GM21367 (cell line): Measurements from ENCODE around the gene ZNF143.
"Not testable (repeated sequence)": the region's sequence is repeated elsewhere in the genome, so short reads cannot be mapped to it uniquely, and the experiment has no call there.

ENCODE experiments used
- ATAC-seq: cut with Tn5 transposase; IDR thresholded peaks from one replicate; pipeline ENCODE4 v1.9.1; 2021; ENCODE audit not compliant: unreplicated experiment

The ZNF143 gene

GRCh38 chr11:9460322-9461062, at the start of gene ZNF143:
Gene ZNF143 (plus strand): TSS chr11:9461012. CDS start chr11:9471309, 10,297 bp downstream.
- ATAC-seq, result peak; percentile 83

- ATAC-seq, result no peak
Observed at GRCh38 chr11:9428706-9429105, 32.1 kb upstream of the ZNF143 start.

- no peak for ATAC-seq
Observed at GRCh38 chr11:9438611-9439010, 22.2 kb upstream of the ZNF143 start.

DNA sequence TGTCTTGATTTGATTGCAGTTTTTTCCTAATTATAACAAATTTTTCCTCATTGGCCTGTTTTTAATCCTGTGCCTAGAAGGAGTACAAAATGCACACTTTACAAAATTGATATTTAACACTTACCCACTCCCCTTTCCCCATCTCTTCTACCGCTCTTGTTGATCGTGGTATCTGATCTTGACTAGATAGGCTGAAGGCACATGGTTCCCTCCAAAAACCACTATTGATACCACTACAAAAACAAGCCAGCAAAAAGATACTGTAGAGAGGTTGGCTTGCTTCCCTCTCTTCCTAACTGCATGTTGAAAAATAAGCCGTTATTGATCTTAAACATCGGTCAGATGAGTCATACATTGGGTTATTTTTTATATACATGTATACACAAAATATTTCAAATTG, 14.6 kb upstream of the ZNF143 start:
- ATAC-seq, result no peak

GRCh38 chr11:9448576-9449352, 12.0 kb upstream of the ZNF143 start:
- no peak for ATAC-seq

GRCh38 chr11:9452023-9452422, 8.8 kb upstream of the ZNF143 start:
- ATAC-seq, result not testable (repeated sequence)

DNA sequence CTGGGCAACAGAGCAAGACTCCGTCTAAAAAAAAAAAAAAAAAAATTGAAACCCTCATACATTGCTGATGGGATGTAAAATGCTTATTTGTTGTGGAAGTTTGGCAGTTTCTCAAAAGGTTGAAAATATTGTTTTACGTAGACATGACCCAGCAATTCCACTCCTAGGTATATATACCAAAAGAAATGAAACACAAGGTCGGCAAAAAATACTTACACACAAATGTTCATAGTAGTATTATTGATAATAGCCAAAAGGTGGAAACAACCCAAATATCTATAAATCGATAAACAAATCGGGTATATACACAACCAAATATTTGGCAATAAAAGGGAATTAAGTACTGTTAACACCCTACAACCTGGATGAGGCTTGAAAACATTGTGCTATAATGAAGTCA, 5.1 kb upstream of the ZNF143 start:
- no peak for ATAC-seq

DNA sequence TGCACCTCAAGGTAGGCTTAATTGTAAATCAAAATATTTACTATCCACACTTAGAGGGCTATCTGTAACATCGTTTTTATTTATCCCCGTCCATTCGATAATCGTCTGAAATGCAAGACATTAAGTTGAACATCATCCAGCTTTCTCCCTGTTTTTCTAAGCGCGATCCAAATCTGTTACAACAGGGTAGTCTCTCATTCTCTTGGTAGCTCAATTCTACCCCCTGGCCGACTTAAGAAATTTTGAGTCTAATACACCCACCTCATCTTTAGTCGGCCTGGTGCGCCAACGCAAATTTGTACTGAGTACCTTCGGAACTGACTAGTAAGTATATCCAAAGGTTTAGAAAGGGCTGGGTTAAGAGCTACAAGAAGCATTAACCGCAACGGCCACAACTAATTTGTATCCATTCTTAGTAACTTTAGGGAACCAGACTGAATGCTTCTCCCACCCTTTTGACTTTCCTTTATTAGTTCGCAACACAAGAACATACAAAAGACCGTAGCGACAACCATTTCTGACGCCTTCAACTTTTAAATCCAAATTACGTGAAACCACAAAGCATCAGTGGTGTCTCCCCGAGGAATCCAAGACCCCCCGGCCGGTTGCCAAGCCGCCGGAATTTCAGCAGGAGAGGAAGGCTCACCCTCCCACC, 1.0 kb upstream of the ZNF143 start:
- ATAC-seq, result no peak

GRCh38 chr11:9461063-9461759, 399 bp downstream of the ZNF143 start:
- peak; percentile 48 for ATAC-seq

- ATAC-seq, result no peak
Observed at GRCh38 chr11:9461760-9462134, 935 bp downstream of the ZNF143 start.

DNA sequence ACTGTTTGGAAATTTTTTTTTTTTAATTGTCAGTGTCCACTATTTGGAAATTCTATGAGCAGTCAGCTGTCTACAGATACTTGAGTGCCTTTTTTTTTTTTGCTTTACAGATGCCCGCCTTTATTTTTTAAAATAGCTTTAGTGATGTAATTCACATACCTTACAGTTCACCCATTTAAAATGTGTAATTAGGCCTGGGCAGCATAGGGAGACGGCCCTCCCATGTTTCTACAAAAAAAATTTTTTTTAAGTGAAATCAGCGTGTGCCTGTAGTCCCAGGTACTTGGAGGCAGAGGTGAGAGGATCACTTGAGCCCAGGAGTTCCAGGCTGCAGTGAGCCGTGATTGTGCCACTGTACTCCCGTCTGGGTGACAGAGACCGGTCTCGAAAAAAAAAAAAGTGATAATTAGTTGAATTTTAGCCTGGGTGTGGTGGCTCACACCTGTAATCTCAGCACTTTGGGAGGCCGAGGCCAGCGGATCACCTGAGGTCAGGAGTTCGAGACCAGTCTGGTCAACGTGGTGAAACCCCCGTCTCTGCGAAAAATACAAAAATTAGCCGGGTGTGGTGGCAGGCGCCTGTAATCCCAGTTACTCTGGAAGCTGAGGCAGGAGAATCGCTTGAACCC, 1.5 kb downstream of the ZNF143 start:
- ATAC-seq, result no peak

- ATAC-seq, result no peak
Observed at GRCh38 chr11:9462806-9463537, 2.2 kb downstream of the ZNF143 start.

GRCh38 chr11:9470765-9471164, 10.0 kb downstream of the ZNF143 start:
- ATAC-seq, result no peak

DNA sequence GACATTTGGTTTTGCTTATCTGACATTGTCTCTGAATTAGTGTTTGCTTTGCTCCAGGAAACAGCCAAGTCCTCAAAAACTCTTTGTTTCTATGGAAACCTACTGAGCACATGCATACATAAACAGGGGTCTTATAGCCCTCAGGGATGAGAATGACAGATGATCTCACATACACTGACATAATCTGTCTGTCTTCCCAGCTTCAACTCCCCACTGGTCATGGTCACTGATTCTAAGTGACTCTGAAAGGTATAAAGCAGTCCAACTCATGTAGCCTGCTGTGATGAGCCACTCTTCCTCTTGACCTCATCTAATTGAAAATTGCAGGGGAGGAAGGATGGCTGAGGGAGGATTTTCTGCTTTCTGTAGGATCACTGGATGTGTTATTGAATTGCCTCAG, 12.6 kb downstream of the ZNF143 start:
- no peak for ATAC-seq

DNA sequence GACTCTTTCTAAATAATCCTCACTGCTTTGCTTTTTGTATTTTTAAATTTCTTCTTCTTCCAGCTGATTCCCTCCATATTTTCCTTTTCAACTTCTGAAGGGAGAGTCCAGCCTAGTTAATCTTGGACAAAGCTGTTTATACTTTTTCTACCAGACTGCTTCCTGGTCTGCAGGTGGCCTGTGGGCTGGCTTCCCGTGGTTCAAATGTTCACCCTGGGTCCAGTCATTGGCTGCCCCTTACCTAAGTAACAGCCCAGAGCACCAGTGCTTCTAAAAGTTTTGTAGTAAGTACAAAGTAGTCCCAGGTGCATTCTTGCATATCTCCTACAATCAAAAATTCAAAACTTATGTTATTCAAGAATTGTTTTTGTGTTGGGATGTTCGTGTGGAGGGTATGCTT, 19.1 kb downstream of the ZNF143 start:
- ATAC-seq, result no peak

DNA sequence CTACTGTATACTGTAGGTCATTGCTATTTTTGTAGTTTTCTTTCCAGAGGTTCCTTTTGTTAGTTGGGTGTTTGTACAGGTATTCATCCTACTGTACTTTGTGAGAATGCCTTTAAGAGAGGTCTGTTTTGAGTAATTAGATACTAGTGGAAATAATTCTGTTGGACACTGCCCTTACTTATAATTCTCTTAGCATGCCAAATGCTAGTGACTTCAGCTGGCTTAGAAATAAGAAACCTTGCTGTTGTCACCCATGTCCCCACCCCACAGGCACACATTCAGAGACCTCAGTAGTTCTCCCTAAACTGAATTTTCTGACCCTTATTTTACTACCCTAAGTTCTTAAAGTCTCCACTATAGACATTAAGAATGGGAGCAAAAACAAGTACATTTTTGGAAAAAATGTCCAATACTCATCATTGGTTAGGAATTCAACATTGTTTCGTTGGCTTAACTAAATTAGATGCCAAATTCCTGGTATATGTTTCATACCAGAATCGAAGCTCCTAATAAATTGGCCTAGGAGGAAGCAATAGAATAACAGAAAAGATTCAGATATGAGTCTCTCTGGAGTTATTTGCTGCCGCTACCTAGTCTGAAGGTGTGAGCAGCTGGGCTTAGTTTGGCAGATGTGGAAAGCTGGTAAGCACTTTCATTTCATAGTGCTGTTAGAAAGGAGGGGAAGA, 28.4 kb downstream of the ZNF143 start:
- ATAC-seq, result no peak

GRCh38 chr11:9490376-9490775, 29.6 kb downstream of the ZNF143 start:
- no peak for ATAC-seq

DNA sequence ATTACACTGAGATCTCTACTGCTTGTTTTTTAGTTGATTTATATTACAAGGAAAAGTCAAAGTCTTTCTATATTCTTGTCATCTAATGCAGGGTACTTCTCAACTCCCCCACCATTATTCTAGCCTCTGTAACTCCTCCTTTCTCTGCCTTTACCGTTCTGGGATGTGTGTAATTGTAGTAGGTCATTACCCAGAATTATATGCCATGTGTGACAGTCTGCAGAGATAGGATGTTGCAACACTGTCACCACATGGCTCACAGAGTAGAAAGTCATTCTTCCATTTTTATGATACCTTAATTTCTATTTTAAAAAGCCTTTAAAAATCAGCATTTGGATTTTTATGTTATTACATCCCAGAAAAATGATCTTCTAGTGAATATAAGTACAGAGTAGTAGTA, 32.7 kb downstream of the ZNF143 start:
- ATAC-seq, result no peak

GRCh38 chr11:9494316-9494715, 33.5 kb downstream of the ZNF143 start:
- ATAC-seq, result no peak
